Prostate gland (tissue), 2 donors: ENCODE measurements around the gene UBA5.

Experiments
- POLR2A ChIP-seq: fragments of 450-650 bp; IDR thresholded peaks from one replicate; pipeline ENCODE4 v1.6.1; 2016; ENCODE audit warnings: antibody characterized with exemption, mild to moderate bottlenecking
- TF ChIP-seq, protein P1 (sequence below), 4 experiments: fragments of 200-600 bp in 2 of 4; fragments of 450-650 bp in 2 of 4; sonication (generic) in 2 of 4; IDR thresholded peaks; 1 replicate in 3 of 4; 2 replicates in 1 of 4; pipeline ENCODE4 v1.5.1; 2016 to 2019; ENCODE audit warnings: antibody characterized with exemption in 4 of 4, mild to moderate bottlenecking in 2 of 4, moderate library complexity in 2 of 4

DNA sequence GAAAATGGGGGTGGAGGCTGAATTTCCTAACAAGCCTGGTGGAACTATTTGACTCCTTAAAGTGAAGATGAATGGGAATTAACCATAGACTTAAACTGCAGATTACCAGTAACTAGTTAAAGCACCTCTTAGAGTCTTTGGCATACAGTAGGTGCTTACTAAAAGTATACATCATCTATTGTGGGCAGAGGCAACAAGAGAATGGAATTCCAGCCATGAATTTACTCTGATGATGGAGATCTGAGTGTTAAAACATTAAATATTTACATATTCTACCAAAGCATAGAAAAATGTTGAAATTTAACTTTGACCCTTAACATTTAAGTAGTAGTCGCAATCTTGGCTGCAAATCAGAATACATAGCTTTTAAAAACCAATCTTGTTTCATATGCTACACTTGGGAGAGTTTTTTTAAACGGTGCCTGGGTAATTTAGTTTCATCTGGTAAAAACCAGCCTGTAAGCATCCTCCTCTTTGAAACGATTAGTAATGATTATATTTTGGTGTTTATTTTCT lies 5.2 kb downstream of the UBA5 start:
- TF ChIP-seq, protein P1, sequence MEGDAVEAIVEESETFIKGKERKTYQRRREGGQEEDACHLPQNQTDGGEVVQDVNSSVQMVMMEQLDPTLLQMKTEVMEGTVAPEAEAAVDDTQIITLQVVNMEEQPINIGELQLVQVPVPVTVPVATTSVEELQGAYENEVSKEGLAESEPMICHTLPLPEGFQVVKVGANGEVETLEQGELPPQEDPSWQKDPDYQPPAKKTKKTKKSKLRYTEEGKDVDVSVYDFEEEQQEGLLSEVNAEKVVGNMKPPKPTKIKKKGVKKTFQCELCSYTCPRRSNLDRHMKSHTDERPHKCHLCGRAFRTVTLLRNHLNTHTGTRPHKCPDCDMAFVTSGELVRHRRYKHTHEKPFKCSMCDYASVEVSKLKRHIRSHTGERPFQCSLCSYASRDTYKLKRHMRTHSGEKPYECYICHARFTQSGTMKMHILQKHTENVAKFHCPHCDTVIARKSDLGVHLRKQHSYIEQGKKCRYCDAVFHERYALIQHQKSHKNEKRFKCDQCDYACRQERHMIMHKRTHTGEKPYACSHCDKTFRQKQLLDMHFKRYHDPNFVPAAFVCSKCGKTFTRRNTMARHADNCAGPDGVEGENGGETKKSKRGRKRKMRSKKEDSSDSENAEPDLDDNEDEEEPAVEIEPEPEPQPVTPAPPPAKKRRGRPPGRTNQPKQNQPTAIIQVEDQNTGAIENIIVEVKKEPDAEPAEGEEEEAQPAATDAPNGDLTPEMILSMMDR (IDR thresholded peaks at IDR 0.05), result no peak
- no peak for TF ChIP-seq POLR2A
